HFFc6 (cell line): ENCODE measurements around the gene DOCK11. TPM values are rescaled to one million over a fixed set of nuclear protein-coding genes. Genes with fewer than 3 reads are reported as not detected.

ENCODE experiments used
- DNase-seq: peaks from one replicate; pipeline ENCODE4 v3.0.0-alpha.2; 2018
- H3K27ac Mint-ChIP-seq: 2 replicates; pipeline ENCODE4 v1.8.0; 2020; ENCODE audit warnings: mild to moderate bottlenecking, mixed read lengths
- H3K27me3 Mint-ChIP-seq: 2 replicates; pipeline ENCODE4 v1.8.0; 2021; ENCODE audit warnings: mild to moderate bottlenecking, moderate library complexity, mixed read lengths; ENCODE audit not compliant: insufficient read depth
- H3K36me3 Mint-ChIP-seq: 2 replicates; pipeline ENCODE4 v1.8.0; 2021; ENCODE audit warnings: low read depth, mixed read lengths
- H3K4me1 Mint-ChIP-seq: 2 replicates; pipeline ENCODE4 v1.8.0; 2020; ENCODE audit warnings: low read depth, mixed read lengths
- H3K4me3 Mint-ChIP-seq: 2 replicates; pipeline ENCODE4 v1.8.0; 2020; ENCODE audit warnings: mild to moderate bottlenecking, moderate library complexity, mixed read lengths
- H3K9me3 Mint-ChIP-seq: 2 replicates; pipeline ENCODE4 v1.8.0; 2020; ENCODE audit warnings: mild to moderate bottlenecking, mixed read lengths
- total RNA-seq, 6 experiments: library from RNA; stranded (reverse); fragmentation: NEBNext Ultra II Directional; extraction: Animal tissue kit (Norgen Biotek cat#: 25700); gene quantifications; 2 replicates in 1 of 6; 3 replicates in 5 of 6; pipeline ENCODE4 v1.2.3, GENCODE V29; 2021
- TF ChIP-seq, protein P1 (sequence below): fragments of 200-600 bp; sonication (generic); IDR thresholded peaks from 2 replicates; pipeline ENCODE4 v1.5.0; 2021; ENCODE audit warnings: antibody characterized with exemption, mild to moderate bottlenecking

The DOCK11 gene
- total RNA-seq, 6 experiments from 2014 or later = 16.2 to 18.2 (median 17.7) TPM

DNA sequence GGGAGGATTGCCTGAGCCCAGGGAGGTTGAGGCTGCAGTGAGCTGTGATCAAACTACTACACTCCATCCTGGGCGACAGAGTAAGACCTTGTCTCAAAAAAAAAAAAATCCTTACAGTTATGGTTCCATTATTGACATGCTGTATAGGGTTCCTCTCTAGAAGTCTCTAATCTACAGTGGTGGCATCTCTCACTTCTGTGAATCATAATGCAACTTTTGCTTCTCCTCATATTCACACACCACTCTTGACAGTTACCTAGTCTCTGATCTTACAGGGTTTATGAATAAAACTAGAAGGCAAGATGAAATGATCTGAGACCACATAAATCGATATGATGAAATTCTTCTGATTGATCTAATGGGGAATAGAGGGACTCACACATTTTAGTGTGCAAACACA, 40.6 kb downstream of the DOCK11 start:
- H3K9me3 Mint-ChIP-seq = no peaks in the 10 kb centered on the region
- H3K4me3 Mint-ChIP-seq = peak overlapping the region; percentile 77
- no peaks in the 10 kb centered on the region for H3K36me3 Mint-ChIP-seq
- TF ChIP-seq, protein P1, sequence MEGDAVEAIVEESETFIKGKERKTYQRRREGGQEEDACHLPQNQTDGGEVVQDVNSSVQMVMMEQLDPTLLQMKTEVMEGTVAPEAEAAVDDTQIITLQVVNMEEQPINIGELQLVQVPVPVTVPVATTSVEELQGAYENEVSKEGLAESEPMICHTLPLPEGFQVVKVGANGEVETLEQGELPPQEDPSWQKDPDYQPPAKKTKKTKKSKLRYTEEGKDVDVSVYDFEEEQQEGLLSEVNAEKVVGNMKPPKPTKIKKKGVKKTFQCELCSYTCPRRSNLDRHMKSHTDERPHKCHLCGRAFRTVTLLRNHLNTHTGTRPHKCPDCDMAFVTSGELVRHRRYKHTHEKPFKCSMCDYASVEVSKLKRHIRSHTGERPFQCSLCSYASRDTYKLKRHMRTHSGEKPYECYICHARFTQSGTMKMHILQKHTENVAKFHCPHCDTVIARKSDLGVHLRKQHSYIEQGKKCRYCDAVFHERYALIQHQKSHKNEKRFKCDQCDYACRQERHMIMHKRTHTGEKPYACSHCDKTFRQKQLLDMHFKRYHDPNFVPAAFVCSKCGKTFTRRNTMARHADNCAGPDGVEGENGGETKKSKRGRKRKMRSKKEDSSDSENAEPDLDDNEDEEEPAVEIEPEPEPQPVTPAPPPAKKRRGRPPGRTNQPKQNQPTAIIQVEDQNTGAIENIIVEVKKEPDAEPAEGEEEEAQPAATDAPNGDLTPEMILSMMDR = no peak
- H3K27ac Mint-ChIP-seq = peak overlapping the region; percentile 78; the same call in 1 of the 2 replicates
- DNase-seq = no peak
- H3K4me1 Mint-ChIP-seq = peaks cover 24% of the 10 kb centered on the region
- no peaks in the 10 kb centered on the region for H3K27me3 Mint-ChIP-seq

DNA sequence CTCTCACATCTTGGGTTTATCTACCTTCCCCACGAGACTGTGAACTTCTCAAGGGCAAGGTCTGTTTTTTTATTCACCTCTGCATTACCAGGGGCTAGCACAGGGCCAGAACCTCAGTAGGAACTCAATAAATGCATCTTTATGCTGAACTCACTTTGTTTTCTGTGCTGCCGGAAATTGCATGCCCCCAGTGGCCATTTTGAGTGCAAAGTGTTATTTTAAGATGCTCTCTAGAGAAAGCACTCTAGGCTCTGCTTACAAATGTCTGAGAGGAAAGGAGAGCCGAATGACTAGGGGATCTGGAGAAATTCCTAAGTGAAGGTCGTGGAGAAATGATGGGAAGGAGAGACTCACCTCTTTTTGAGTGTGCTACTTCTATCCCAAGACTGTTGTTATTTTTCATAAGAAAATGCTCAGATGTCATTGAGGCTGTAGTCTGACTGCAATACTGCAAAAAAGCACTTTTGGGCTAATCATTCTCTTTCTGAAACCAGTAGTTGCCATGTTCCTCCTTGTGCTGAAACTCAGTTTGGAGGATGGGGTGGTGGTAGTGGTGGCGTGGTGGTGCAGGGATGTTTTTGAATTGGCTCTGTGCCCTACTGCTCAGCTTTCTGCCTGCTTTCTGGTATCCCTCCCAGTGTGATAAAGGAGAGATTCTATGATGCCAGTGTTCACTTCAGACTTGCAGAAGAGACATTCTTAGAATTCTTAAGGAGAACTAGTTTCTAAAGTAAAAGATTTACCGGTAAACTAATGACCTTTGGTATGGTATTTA, 41.3 kb downstream of the DOCK11 start:
- TF ChIP-seq, protein P1 = peak; percentile 68
- H3K4me1 Mint-ChIP-seq = peaks cover 24% of the 10 kb centered on the region
- peak overlapping the region; percentile 77 for H3K4me3 Mint-ChIP-seq
- DNase-seq = no peak
- H3K27ac Mint-ChIP-seq = peak overlapping the region; percentile 78
- H3K27me3 Mint-ChIP-seq = no peaks in the 10 kb centered on the region
- no peaks in the 10 kb centered on the region for H3K9me3 Mint-ChIP-seq
- no peaks in the 10 kb centered on the region for H3K36me3 Mint-ChIP-seq

DNA sequence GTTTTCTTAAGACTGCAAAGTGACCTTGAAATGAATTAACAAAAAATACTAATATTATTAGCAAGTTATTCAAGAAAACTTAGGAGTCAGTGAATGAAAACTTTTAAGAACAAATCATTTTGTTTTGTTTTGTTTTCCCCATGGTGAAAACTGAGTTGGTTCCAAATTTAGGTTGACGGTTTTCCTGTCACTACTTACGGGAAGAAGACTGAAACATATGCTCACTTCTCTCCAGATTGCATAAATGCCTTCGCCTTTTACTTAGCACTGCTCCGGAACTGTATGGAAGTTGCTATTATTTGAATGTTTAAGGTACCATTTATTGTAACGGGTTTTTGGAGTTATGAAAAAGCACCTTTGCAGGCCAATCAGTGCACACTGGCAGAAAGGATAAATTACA, 42.8 kb downstream of the DOCK11 start:
- Mint-ChIP-seq H3K9me3 (no peaks in the 10 kb centered on the region), H3K4me3 (no peak overlapping the region), H3K4me1 (peaks cover 23% of the 10 kb centered on the region), H3K27me3 (no peaks in the 10 kb centered on the region), H3K36me3 (no peaks in the 10 kb centered on the region), H3K27ac (no peak overlapping the region)
- no peak for DNase-seq
- TF ChIP-seq, protein P1 = no peak

DNA sequence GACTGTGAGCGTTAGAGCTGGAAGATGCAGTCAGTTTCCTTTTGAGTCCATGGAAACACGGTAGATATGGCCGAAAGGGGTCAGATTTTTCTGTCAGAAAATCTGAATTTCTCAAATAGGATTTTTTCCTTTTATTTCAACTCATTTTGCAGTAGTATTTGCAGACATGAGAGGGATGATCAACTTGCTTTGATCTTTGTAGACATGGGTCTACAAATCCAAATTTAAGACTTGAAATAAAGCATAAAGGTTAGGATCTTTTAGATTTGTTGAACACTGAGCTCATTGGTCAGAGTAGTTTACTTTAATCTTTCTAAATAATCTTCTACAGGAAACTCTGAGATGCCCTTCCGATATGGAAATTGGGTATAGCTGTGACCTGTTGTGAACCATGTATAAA, 44.7 kb downstream of the DOCK11 start:
- Mint-ChIP-seq H3K9me3 (no peaks in the 10 kb centered on the region), H3K36me3 (no peaks in the 10 kb centered on the region), H3K27ac (no peak overlapping the region), H3K27me3 (no peaks in the 10 kb centered on the region), H3K4me3 (no peak overlapping the region), H3K4me1 (peaks cover 24% of the 10 kb centered on the region)
- no peak for DNase-seq
- TF ChIP-seq, protein P1 = no peak

DNA sequence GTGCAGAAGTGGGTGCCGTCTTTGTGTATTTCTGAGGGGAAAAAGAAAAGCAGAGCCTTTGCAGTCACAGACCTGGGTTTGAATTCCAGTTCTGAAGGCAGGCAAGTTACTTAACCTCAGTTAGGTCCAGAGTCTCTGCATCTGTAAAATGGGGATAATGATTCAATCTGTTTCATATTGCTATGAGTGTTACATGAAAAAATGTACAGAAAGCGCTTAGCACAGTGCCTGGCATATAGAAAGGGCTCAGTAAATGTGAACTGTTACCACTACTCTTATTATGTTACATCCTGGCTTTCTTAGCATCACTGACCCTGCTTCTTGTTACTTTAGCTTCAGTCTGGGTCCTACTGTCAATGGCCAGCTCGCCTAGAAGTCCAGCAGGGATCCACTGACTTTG, 45.9 kb downstream of the DOCK11 start:
- Mint-ChIP-seq H3K4me1 (peaks cover 31% of the 10 kb centered on the region), H3K27ac (no peak overlapping the region), H3K27me3 (no peaks in the 10 kb centered on the region), H3K4me3 (no peak overlapping the region; the same call in 1 of the 2 replicates), H3K9me3 (no peaks in the 10 kb centered on the region), H3K36me3 (no peaks in the 10 kb centered on the region)
- TF ChIP-seq, protein P1 = no peak
- no peak for DNase-seq
